Stimulated activated CD4-positive, alpha-beta T cell treated with anti-CD3 and anti-CD28 coated beads, Interleukin-1b, Interleukin-23, amount 100 ng/mL, for 48 hours (primary cell): ENCODE data around the gene TCAP.

Source experiments
- DNase-seq: peaks from one replicate; pipeline ENCODE4 v3.0.0-alpha.2; 2020

The TCAP gene

DNA sequence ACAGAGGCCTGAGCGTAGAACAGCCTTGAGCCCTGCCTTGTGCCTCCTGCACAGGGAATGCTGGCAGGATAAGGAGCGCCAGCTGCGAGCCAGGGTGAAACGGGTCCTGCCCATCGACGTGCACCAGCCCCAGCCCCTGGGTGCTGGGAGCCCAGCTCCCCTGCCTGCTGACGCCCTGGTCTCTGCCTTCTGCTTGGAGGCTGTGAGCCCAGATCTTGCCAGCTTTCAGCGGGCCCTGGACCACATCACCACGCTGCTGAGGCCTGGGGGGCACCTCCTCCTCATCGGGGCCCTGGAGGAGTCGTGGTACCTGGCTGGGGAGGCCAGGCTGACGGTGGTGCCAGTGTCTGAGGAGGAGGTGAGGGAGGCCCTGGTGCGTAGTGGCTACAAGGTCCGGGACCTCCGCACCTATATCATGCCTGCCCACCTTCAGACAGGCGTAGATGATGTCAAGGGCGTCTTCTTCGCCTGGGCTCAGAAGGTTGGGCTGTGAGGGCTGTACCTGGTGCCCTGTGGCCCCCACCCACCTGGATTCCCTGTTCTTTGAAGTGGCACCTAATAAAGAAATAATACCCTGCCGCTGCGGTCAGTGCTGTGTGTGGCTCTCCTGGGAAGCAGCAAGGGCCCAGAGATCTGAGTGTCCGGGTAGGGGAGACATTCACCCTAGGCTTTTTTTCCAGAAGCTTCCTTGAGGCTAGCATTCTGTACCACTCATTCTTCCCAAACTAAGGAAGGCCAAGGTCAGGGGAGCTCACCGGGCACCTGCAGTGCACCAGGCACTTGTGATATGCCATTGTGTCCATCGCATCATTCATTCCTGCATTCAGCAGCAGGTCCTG is 5.0 kb downstream of the TCAP start:
- DNase-seq, result no peak

DNA sequence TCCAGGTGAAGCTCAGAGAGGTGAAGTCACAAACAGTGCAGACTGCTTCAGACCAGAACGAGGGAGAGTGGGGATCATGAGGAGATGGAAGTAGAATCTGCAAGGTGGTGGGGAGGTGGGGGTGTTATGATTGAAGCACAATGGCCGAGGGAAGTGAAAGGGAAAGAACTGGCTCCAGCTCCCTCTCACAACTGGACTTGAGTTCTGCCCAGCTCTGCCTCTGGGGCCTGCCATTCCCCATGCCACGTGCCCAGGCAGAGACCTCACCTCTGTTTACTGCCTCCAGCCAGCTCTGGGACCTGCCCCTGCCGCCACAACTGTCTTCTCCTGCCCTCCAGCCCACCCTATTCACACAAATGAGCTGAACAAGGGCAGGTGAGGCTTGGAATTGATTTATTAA is 5.6 kb downstream of the TCAP start:
- DNase-seq, result no peak

DNA sequence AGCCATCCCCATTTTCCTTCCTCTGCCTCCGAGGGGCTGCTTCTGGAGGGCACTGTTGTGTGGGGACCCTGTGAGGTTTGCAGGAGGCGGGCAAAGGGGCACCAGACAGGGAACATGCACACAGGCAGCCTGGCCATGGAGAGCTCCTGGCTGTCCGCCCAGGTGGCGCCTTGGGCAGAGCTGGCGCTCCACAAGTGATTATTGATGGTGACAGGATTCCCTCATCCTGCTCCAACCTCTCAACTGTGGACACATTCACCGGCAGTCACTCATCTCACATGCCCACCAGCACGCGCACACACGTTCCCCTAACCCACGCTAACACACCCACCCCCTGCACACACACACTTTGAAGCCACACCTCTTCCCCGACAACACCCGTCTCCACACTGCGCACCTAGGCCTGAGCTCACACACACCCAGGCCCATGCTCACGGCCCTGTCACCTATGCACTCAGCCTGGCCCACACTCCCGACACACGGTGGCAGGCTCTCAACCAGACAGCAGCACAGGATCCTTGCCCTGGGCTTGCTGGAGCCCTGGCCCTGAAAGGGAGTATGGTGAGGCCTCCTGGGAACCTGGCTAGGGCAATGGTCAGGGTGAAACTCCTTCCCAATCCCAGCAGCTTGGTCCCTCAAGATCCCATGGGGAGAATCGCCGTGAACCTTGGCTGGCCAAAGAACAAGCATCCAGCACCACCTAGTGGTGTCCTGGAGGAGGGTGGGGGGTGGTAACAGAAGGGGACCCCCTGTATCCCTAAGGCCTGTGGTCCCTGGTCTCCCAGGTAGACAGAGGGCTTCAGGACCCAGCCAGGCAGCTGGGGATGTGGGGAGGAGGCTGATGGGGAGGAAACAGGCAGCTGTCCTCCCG is 6.7 kb downstream of the TCAP start:
- no peak for DNase-seq

DNA sequence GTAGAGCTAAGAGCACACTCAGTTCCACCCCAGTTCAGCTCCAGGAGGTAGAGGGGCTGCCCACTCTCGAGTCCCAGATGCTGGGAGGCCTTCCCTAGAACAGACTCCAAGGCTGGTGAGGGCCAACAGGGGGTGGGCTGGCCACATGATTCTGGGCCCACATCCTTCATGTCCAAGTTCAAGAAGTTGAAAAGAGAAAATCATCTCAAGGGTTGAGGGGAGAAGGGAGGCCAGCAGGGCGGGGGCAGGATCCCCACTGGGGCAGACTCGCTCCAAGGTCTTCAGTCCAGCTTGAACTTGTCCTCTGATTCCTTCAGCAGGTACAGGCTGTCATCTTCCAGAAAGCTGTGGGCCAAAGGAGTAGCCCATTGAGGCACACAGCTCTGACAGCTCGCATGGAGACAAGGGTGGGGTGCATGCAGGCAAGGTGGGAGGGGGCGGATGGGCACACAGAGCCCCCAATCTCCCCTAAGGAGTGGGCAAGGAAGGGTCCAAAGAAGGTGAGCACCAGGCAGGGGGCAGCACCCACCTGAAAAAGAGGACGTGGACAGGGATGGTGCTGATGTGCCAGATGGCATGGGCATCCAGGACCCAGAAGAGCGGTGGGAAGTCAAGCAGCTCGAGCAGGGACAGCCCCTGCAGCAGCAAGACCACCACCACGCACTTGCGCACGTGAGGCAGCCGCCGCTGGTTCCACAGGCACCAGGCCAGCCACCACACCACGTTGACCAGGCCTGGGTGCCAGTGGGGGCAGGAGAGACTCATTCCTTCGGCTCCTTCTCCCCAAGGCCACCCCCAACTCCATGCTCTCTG is 7.6 kb downstream of the TCAP start:
- no peak for DNase-seq

DNA sequence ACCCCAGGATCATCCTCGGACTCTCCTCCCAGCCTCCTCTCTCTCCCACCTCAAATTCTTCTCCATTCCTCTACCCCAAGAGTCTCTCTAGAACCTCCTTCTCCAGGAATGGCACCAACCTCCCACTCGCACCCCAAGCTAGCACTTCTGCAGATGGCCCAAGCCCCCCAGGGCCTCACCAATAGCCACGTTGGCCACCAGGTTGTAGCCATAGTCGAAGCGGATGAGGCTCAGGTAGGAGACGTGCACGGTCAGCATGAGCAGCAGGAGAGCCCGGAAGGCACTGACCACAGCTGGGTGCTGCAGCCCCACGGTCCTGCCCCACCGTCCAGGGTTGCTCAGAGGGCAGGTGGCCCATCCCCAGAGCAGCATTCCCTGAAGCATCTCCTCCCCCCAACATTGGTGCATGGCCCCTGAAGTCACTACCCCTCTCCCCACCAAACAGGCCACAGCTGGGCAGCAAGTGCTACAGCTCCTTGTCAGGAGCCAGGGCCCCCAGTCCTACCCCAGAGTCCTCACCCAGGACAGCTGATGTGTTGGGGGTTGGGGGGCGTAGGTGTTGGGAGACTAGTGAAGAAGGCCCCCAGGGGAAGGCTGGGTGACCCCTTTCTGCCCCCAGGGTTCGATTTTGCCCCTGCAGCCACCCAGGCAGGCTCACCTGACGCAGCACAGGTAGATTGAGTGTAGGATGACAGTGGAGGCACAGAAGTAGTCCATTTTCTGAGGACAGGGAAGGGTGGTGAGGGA is 8.4 kb downstream of the TCAP start:
- DNase-seq, result no peak

DNA sequence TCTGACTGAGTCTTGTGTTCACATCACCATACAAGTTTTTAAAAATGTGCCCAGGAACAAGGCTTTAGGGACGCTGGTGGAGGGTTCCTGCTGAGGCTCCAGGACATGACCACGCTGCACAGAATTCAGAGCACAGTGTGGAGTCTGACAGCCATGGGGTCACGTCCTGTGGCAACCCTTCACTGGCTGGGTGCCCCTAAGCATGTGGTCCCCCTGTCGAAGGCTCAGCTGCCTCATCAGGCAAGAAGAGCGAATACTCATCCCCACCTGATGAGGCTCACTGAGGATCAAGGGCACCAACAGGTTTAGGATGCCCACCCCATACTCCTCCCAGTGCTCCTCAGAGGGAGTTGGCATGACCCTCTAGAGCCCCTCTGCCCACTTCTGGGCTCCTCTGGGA is 9.0 kb downstream of the TCAP start:
- no peak for DNase-seq

DNA sequence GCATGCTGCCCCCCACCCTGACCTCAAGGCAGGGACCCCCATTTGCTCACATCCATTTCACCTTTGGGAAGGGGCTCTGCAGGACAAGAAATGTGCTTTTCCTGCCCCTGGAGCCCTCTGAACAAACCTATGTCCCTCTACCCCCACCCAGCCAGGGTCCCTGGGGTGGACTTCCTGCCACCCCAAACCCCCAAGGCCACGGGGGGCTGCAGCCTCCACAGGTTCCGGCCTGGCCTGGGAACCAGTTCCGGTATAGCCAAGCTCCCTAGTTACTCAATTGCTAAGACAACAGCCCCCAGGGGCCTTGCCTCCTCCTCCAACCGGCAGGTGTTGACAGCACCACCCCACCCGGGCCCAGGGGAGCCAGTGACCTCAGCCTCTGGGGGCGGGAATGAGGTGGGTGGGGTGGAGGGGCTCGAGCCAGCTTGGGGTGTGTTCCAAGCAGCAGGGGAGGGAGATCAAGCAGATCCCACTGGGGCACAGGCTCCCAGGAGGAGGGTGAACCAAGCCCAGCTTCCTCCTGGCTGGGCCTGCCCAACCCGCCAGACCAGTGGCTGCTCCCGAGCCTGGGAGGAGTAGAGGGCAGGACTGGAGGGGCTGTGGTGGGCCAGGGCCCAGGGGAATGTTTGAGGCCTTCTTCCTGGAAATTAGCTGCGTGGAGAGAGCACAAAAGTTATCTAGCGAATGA is 9.7 kb downstream of the TCAP start:
- DNase-seq, result no peak

DNA sequence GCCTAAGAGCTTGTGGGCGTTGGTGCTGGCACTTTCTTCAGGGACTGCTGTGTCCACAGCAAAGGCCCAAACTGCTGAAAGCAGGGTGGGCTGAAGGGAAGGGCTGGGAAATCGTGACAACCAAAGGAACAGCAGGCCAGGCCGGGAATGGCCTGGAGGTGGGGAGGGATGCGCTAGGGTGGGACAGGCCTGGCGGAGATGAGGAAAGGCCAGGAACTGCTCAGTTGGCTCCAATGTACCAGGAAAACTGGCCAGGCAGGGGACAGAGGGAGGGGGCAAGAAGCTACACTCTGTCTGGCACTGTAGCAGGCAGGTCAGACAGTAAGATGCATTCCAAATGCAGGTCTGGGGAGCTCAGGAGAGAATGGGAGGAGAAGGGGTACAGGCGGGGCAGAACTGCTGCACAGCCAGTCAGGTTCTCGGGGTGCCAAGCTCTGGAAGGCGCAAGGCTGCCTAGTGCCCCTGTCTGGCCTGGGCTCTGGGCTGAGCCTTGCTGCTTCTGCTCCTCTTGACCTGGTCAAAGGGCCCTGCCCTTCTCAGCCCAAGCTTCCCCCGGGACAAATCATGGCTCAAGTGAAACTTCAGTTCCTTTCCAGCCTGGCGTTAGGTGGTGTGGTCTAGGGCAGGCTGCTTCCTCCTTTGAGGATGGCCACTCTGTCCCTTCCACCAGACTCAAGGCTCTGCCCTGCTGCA is 10.4 kb downstream of the TCAP start:
- no peak for DNase-seq

DNA sequence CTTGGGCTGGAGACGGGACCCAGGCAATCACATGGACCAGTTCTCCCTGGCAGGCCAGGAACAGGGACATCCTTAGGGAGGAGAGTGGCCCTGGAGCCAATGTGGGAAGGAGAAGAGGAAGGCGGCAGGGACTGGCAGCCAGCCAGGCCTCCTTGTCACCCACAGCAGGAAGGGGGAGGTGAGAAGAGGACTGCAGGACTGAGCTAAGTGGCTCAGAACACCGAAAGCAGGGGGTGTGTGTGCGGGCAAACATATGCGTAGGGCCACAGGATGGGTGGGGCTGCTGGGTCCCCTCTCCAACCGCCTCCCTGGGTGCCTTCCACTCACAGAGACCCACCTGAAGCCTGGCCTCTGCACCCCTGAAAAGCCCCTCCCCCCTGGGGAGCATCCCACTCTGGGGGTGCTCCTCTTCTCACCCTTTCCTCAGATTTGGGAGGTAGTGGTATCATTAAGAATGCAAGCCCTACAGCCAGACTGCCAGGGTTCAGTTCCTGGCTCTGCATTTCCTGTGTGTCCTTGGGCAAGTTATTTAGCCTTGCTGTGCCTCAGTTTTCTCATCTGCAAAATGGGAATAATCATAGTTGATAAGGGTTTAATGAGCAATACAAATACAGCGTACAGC is 11.2 kb downstream of the TCAP start:
- DNase-seq, result peak; percentile 23

DNA sequence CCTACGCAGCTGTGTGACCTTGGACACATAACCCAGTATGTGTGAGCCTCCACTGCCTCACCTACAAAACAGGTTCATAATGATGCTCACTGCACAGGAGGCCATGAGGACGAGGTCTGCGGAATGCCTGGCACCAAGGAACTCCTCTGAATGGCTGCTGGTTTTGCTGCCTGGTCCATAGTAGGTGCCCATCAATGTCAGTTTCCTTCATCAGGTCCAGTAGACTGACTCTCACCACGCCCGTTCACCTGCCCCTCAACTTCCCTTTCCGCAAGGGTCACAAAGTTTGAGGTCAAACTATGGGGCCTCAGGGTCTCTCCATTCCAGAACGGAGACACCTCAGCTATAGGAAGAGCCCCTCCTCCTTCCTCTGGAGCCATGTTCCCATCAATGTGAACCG is 11.9 kb downstream of the TCAP start:
- no peak for DNase-seq

DNA sequence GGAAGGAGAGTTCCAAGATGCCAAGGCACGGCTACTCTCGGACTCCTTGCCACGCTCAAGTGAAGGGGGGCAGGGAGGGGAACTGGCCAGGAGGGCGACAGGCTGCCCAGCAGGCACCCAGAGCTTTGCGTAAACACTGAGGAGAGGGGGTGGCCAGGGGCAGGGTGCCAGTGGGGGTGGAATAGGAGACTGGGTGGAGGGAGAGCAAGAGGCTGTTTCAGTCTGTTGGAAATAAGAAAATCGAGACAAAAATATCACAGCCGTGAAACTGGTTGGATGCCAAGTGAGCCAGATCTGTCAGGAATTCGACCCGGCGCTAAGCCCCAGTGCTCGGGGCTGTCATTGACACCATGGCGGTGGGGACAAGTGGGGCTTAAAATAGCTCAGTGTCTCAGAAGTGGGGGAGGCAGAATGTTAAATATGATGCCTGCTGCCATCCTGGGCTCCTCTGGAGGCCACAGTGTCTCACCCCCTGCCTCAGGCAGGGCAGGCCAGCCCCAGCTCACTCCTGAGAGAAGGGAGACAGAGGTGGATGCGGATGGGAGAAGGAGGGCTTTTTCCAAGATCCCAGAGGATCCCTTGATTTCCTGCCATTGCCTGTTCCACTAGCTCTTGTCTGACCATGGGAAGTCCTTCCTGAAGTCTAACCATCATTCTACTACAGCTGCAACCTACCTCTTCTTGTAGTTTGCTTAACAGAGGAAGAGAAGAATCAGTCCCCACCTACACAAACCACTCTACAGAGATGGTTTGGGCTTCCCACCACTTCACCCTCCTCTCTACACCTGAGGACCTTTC is 12.6 kb downstream of the TCAP start:
- no peak for DNase-seq

DNA sequence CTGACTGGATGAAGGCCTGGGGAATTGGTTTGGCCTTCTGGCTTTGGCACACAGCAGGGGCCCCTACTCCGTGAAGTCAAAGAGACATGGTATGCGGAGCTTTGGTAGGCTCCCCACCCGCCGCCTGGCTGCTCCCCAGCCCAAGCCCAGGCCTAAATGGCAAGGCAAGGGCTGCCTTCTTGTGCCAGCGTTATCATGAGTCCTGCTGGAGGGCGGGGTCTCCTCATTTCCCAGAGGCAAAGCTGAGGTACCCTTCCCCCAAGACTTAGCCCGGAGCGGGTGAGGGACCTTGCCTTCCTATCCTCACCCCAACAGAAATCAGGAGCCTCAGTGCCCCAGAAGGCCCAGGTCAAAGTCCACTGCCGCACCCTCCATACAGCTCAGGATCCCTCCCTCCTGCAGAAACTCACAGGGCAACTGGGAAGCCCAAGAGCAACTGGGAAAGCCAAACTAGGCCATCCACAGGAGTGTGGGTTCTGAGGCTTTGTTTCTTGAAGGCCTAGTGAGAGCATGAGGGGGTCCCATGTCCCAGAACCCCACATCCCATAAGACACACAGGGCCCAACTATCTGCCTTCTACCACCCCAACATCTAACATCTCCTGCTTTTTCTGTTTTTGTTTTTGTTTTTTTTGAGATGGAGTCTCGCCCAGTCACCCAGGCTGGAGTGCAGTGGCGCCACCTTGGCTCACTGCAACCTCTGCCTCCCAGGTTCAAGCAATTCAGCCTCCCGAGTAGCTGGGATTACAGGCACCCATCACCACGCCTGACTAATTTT is 13.4 kb downstream of the TCAP start:
- DNase-seq, result no peak

DNA sequence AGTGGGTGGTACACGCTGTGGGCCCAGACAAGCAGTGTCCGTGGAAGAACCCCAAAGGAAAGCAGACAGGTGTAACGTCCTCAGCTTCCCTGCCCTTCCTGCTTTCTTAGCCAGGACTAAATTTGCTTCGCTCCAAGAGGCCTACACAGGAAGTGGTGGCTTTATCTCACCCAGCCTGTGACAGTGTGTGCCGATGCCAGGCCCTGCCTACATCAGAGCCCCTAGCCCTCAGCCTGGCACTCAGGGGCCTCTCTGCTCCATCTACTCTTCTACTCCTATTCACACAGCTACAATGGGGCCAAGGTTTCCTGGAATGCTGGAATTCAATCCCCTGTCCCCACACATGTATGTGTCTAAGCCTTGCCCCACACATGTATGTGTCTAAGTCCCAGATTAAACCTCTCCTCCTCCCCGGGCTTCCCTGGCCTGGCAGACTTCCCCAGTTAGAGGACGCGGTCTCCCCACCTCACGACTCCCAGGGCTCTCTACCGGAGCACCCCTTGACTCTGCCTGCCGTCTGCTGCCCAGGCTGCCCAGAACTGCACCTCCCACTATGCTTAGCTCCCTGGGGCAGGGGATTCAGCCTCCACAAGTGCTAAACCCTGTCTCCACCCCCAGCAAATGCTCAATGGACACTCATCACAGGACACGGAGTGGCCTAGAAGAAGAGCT is 14.5 kb downstream of the TCAP start:
- peak; percentile 28 for DNase-seq

DNA sequence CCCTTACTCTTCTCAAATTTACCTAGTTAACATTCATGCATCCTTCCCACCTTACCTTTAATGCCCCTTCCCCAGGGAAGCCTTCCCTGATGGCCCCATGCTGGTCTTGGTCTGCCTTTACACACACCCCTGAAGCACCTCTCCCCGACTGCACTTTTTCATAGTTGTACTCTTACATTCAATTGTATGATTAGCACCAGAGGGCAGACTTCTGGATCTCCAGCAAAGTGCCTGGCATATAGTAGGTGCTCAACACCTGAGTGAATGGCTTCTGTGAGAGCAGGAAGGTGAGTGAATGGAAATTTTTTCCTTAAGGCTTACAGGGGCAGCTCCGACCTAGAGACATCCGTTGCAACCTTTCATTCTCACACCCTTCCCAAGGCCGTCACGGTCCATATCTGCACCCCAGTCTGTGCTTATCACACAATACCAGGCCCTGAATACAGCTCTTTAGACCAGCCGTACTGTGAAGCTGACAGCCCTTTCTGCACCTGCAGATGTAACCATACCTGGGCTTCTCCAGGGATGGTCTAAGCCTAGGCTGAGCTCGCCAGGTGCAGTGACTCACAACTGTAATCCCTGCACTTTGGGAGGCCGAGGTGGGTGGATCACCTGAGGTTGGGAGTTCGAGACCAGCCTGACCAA is 18.3 kb downstream of the TCAP start:
- DNase-seq, result no peak

DNA sequence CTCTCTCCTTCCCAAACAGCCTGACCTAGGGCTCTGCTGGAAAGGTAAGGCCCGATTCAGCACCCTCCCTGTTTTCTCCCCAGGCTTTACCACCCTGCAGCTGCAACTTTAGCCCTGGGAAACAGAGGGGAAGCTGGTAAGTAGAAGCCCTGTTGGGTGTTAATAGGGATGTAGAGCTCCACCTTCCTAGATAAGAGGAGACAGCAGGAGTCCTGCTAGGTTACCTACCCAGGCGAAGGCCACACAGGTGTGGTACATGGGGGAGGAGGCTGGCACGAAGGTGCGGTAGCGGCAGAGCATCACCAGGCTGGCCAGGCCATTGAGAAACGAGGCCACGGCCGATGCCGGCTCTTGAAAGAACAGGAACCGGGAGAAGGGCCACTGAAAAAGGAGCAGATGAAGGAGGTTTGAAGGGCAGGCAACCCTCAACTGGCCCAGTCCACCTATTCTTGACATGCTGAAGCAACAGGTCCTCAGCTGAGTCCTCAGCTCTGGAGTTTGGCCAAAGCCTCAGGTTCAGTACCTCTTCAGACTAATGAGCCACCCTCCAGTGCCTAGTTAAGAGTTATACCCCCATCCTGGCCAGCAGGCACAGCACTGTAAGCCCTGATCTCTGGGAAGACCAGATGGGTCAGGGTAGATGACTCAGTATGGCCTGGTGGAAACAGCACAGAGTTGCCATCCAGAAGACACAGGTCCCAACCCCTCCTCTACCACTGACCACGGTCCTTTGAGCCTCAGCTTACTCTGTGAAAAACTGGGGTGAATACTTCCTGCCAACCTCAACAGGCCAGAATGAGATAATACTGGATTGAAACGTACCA is 19.4 kb downstream of the TCAP start:
- DNase-seq, result no peak

DNA sequence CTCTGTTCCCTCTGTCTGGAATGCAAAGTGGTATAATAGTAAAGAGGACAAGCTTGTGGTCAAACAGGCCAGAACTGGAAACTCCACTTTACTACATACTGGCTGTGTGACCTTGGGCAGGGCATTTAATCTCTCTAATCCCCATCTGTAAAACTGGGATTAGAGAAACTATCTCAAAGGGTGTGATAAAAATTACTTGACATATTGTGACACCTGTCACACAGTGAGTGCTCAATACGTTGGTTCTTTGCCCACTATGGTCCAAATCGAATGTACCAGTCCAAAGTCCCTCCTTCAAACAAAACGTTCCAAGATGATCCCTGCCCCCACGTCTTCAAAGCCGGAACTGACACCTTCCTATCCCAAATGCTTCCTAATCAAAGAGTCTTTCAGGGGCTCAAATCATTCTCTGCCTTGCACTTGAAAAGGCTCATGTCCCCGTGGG is 22.0 kb downstream of the TCAP start:
- DNase-seq, result no peak
